NT2/D1 (cell line): ENCODE results near the gene GAS2L3.
"Not testable (repeated sequence)": the region's sequence is repeated elsewhere in the genome, so short reads cannot be mapped to it uniquely, and the experiment has no call there.

Source experiments
- DNase-seq: peaks from one replicate; pipeline ENCODE4 v3.0.0-alpha.2; 2011; ENCODE audit warnings: low read depth, low spot score
- H3K27me3 ChIP-seq: 2 replicates; pipeline ENCODE4 v1.6.0; 2011; ENCODE audit warnings: mild to moderate bottlenecking; ENCODE audit not compliant: insufficient read length, insufficient read depth
- H3K36me3 ChIP-seq: 2 replicates; pipeline ENCODE4 v1.6.1; 2011; ENCODE audit warnings: mild to moderate bottlenecking, low read length, mixed read lengths; ENCODE audit not compliant: insufficient read depth, insufficient read length
- H3K4me1 ChIP-seq: 2 replicates; pipeline ENCODE4 v1.5.1; 2011; ENCODE audit not compliant: insufficient read depth, insufficient read length
- H3K4me3 ChIP-seq: 2 replicates; pipeline ENCODE4 v1.5.1; 2011; ENCODE audit warnings: low read depth; ENCODE audit not compliant: insufficient read length
- H3K9ac ChIP-seq: 2 replicates; pipeline ENCODE4 v1.6.0; 2011; ENCODE audit warnings: low read depth; ENCODE audit not compliant: insufficient read length
- H3K9me3 ChIP-seq: 2 replicates; pipeline ENCODE4 v1.5.1; 2011; ENCODE audit warnings: mild to moderate bottlenecking, low read length; ENCODE audit not compliant: insufficient read depth
- SUZ12 ChIP-seq: IDR thresholded peaks from 2 replicates; pipeline ENCODE4 v1.6.1; 2011; ENCODE audit not compliant: insufficient read length, insufficient read depth; ENCODE audit errors: extremely low read depth
- YY1 ChIP-seq: IDR thresholded peaks from 2 replicates; pipeline ENCODE4 v1.6.1; 2011; ENCODE audit not compliant: insufficient read length, insufficient read depth
- ZNF274 ChIP-seq: IDR thresholded peaks from 2 replicates; pipeline ENCODE4 v1.6.1; 2011; ENCODE audit warnings: mild to moderate bottlenecking, low read depth, low read length

Gene GAS2L3

GRCh38 chr12:100608776-100609175 is 35.3 kb downstream of the GAS2L3 start:
- Histone ChIP-seq H3K4me3 (no peak overlapping the region), H3K36me3 (peaks cover 15% of the 10 kb centered on the region), H3K27me3 (no peaks in the 10 kb centered on the region), H3K9me3 (no peaks in the 10 kb centered on the region), H3K4me1 (no peaks in the 10 kb centered on the region), H3K9ac (no peak overlapping the region)
- no peak for TF ChIP-seq YY1
- no peak for DNase-seq

GRCh38 chr12:100610666-100611430 is 37.4 kb downstream of the GAS2L3 start:
- no peaks in the 10 kb centered on the region for H3K9me3 ChIP-seq
- TF ChIP-seq YY1, result no peak
- no peak for TF ChIP-seq ZNF274
- TF ChIP-seq SUZ12, result no peak
- no peak overlapping the region for H3K4me3 ChIP-seq
- no peaks in the 10 kb centered on the region for H3K27me3 ChIP-seq
- peaks cover 15% of the 10 kb centered on the region for H3K36me3 ChIP-seq
- H3K4me1 ChIP-seq, result no peaks in the 10 kb centered on the region
- no peak for DNase-seq
- H3K9ac ChIP-seq, result no peak overlapping the region

GRCh38 chr12:100612606-100613005 is 39.1 kb downstream of the GAS2L3 start:
- TF ChIP-seq ZNF274 (no peak), YY1 (no peak)
- Histone ChIP-seq H3K9me3 (no peaks in the 10 kb centered on the region), H3K4me3 (no peak overlapping the region), H3K4me1 (no peaks in the 10 kb centered on the region), H3K9ac (no peak overlapping the region), H3K36me3 (peaks cover 15% of the 10 kb centered on the region), H3K27me3 (no peaks in the 10 kb centered on the region)
- DNase-seq, result no peak

- Histone ChIP-seq H3K36me3 (no peaks in the 10 kb centered on the region), H3K9me3 (no peaks in the 10 kb centered on the region), H3K9ac (no peak overlapping the region), H3K4me1 (no peaks in the 10 kb centered on the region), H3K27me3 (no peaks in the 10 kb centered on the region), H3K4me3 (no peak overlapping the region)
- DNase-seq, result no peak
- no peak for TF ChIP-seq YY1
Measured at GRCh38 chr12:100624571-100624970, 51.1 kb downstream of the GAS2L3 start.

- no peak for TF ChIP-seq ZNF274
- no peak for TF ChIP-seq SUZ12
- no peak for TF ChIP-seq YY1
- no peaks in the 10 kb centered on the region for H3K27me3 ChIP-seq
- no peaks in the 10 kb centered on the region for H3K36me3 ChIP-seq
- DNase-seq, result no peak
- H3K9me3 ChIP-seq, result no peaks in the 10 kb centered on the region
- H3K9ac ChIP-seq, result no peak overlapping the region
- no peaks in the 10 kb centered on the region for H3K4me1 ChIP-seq
- no peak overlapping the region for H3K4me3 ChIP-seq
Measured at GRCh38 chr12:100632445-100632892, 59.0 kb downstream of the GAS2L3 start.

- not testable (repeated sequence) for DNase-seq, H3K4me3 ChIP-seq, H3K36me3 ChIP-seq, H3K27me3 ChIP-seq, H3K9me3 ChIP-seq, H3K9ac ChIP-seq, H3K4me1 ChIP-seq
Measured at GRCh38 chr12:100633082-100633785, 59.8 kb downstream of the GAS2L3 start.

GRCh38 chr12:100643246-100643645 is 69.8 kb downstream of the GAS2L3 start:
- H3K27me3 ChIP-seq, result no peaks in the 10 kb centered on the region
- no peaks in the 10 kb centered on the region for H3K36me3 ChIP-seq
- no peak for TF ChIP-seq ZNF274
- no peak for TF ChIP-seq YY1
- no peak for TF ChIP-seq SUZ12
- peaks cover 31% of the 10 kb centered on the region; the same call in 1 of the 2 replicates for H3K9me3 ChIP-seq
- no peak overlapping the region for H3K9ac ChIP-seq
- H3K4me1 ChIP-seq, result no peaks in the 10 kb centered on the region
- no peak for DNase-seq
- no peak overlapping the region for H3K4me3 ChIP-seq
